NCI-H2227 treated with DMSO at 0.1 percent for 48 hours (cell line): ENCODE measurements around the gene GRAMD2B.
"Not testable (repeated sequence)": the region's sequence is repeated elsewhere in the genome, so short reads cannot be mapped to it uniquely, and the experiment has no call there.

Experiments
- DNase-seq: peaks from one replicate; lab custom pipeline; 2025; lab: John Stamatoyannopoulos, UW

GRAMD2B gene

GRCh38 chr5:126511961-126512360 lies 88.8 kb downstream of the GRAMD2B start:
- DNase-seq: no peak

DNA sequence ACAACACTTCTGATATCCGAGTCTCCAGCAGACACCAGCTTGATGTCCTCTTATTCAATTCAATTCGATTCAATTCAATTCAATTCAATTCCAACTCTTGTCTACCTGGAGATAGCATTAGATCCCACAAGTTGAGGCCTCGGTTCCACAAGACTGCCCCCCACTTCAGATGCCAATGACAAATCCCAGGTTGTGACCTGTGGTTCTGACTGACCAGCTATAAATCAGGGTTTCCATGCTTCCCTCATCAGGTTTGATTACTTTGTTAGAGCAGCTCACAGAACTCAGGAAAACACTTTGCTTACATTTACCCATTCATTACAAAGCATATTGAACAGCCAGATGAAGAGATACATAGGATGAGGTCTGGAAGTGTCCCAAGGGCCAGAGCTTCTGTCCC lies 89.2 kb downstream of the GRAMD2B start:
- DNase-seq: no peak

DNA sequence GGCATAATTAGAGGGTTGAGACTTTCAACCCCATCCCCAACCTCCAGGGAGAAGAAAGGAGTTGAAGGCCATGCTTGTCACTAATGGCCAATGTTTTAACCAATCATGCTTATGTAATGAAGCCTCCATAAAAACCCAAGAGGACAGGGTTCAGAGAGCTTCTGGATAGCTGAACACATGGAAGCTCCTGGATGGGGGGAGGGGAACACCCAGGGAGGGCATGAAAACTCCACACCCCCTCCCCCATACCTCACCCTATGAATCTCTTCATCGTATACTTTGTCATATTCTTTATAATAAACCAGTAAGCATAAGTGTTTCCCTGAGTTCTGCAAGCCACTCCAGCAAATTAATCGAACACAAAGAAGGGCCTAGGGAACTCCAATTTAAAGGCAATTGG lies 90.1 kb downstream of the GRAMD2B start:
- no peak for DNase-seq

DNA sequence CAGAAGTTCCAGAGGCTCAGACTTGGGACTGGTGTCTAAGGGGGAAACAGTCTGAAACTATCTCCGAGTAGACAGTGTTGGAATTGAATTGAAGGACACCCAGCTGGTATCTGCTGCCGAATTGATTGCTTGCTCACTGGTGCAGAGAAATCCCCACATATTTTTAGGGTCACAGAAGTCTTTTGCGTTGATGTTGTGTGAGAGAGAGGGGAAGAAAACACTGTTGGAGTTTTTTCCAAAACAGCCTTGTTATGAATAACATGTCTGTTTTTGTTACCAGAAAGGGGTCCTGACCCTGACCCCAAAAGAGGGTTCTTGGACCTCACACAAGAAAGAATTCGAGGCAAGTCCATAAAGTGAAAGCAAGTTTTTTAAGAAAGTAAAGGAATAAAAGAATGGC lies 90.5 kb downstream of the GRAMD2B start:
- no peak for DNase-seq

- DNase-seq: no peak
These were observed 90.9 kb downstream of the GRAMD2B start for GRCh38 chr5:126514131-126514557.

- no peak for DNase-seq
These were observed 91.4 kb downstream of the GRAMD2B start for GRCh38 chr5:126514558-126515141.

GRCh38 chr5:126515337-126515736 lies 92.1 kb downstream of the GRAMD2B start:
- no peak for DNase-seq

DNA sequence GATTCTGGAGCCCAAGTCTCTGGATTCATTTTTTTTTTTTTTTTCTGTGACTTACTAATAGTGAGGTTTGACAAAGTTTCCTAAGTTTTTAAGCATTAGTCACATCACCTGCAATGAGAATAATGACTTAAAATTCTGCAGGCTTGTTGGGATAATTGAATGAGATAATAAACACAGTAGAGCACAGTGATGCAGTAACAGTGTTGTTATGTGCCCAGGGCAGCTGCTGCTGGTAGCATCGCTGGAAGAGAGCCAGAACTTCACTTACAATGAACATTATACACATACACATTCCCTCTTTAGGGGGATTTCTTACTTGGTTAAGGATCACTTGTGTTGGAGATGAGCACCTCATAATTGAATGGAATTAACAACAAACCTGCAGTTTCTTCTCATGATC lies 92.9 kb downstream of the GRAMD2B start:
- peak; percentile 46 for DNase-seq

GRCh38 chr5:126516852-126517251 lies 93.6 kb downstream of the GRAMD2B start:
- DNase-seq: no peak

GRCh38 chr5:126519223-126519622 lies 96.0 kb downstream of the GRAMD2B start:
- not testable (repeated sequence) for DNase-seq

DNA sequence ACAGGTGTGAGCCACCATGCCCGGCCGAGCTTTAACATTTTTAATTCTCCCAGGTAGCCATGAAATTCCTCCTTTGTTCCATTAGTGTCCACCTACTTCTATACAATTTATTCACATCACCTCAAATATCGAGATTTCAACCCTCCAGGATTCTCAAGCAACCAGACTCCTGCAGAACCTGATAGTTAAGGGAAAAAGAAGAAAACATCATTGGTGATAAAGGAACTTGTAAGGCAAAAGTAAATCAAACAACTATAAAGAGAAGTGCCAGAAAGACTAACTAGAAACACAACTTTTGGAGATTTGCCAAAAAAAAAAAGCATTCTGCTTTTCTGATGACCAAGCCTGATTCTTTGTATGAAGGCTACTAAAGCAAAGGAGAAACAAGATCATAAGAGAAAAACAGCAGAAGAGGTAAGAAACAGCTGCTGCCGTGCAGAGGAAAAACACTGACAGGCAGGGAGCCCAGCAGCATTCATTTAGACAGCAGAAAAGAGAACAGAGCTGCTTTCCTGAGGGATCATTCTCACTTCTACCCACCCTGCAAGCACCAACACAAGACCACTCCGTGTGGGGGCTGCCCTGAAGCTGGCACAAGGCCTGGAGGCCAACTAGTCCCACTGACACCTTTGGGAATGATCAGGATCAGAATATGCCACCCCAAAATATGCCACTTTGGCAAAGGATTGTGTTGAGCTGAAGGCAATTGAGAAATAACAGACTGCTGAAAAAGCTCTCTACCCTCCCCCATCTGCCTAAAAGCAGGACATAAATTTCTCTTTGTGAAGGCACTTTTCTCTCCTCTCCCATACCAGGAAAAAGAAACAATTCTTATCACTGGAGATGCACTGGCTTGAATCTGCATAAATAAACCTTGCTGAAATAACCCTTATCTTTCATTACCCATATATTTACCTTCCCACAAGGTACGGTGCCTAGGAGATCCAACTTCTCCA lies 96.7 kb downstream of the GRAMD2B start:
- DNase-seq: peak; percentile 6

GRCh38 chr5:126520593-126520953 lies 97.4 kb downstream of the GRAMD2B start:
- DNase-seq: no peak

DNA sequence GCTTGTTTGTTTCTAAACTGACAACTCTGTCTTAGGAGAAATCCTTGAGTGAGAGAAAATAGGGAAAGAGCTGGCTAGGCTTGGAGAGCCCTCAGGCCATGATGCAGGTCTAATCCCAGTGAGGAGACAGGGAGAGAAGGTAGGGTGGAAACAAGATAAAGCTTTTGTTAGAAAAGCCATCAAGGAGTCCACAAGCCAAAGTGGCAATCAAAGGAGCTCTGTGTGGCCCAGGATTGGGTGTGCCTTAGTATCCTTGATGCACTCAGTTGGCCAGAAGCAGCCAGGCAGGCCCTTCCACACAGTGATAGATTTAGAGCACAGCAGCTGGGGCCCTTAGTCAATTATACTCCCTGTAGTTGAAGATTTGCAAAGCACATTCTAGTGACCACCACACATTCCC lies 97.9 kb downstream of the GRAMD2B start:
- DNase-seq: no peak

GRCh38 chr5:126523818-126524510 lies 100.8 kb downstream of the GRAMD2B start:
- no peak for DNase-seq

- no peak for DNase-seq
These were observed 102.5 kb downstream of the GRAMD2B start for GRCh38 chr5:126525630-126526245.

GRCh38 chr5:126526493-126526892 lies 103.3 kb downstream of the GRAMD2B start:
- no peak for DNase-seq

- DNase-seq: no peak
These were observed 103.9 kb downstream of the GRAMD2B start for GRCh38 chr5:126527158-126527557.

DNA sequence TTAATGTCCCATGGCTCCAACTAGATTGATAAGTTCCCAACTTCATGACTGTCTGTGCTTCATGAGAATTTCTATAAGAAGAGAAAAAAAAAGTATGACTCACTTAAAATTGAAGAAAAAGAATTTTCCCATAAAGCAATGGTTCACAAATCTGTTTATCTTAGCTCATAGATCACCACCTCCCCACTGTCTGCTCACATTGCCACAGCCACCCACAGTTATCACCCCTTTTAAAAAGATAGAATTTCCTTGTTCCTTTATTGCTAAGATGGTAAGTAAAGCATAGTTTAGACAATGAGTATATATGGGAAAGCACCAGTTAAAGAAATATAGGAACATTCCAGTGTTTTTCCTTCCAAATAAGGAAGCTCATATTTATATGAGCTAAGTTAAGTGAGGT lies 104.7 kb downstream of the GRAMD2B start:
- no peak for DNase-seq

GRCh38 chr5:126531543-126532120 lies 108.4 kb downstream of the GRAMD2B start:
- DNase-seq: no peak

DNA sequence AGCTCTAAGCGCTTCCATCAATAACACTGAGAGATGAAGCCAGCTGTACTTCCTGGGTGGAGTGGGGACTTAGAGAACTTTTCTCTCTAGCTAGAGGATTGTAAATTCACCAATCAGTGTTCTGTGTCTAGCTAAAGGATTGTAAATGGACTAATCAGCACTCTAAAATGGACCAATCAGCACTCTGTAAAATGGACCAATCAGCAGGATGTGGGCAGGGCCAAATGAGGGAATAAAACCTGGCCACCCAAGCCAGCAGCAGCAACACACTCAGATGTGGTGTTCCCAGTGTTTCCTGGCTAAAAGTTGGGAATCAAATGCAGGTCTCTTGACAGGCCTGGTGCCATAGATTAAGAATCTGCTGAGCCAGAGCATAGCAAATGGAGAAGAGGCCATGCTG lies 111.3 kb downstream of the GRAMD2B start:
- no peak for DNase-seq

GRCh38 chr5:126535856-126536545 lies 112.8 kb downstream of the GRAMD2B start:
- no peak for DNase-seq
